ENCODE data around the gene GOLT1A.

DNA sequence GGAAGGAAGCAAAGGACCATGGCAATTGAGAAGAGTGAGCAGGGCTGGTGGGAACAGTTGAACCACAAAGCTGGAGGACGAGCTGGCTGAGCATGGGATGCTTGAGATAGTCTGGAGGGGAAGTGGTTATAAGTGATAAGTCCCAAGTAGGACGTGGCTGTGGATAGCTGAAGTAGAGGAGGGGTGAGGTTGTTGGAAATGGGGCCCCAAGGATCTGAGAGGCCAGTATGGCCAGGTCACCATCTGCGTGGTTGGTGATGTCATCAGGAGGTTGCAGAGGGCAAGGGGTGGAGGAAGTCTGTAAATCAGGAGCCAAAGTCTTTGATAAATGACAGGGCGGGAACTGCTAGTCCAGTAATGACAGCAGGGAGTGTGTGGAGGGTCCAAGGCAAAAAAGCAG is 36.7 kb downstream of the GOLT1A start:
- TF ChIP-seq, protein P1, sequence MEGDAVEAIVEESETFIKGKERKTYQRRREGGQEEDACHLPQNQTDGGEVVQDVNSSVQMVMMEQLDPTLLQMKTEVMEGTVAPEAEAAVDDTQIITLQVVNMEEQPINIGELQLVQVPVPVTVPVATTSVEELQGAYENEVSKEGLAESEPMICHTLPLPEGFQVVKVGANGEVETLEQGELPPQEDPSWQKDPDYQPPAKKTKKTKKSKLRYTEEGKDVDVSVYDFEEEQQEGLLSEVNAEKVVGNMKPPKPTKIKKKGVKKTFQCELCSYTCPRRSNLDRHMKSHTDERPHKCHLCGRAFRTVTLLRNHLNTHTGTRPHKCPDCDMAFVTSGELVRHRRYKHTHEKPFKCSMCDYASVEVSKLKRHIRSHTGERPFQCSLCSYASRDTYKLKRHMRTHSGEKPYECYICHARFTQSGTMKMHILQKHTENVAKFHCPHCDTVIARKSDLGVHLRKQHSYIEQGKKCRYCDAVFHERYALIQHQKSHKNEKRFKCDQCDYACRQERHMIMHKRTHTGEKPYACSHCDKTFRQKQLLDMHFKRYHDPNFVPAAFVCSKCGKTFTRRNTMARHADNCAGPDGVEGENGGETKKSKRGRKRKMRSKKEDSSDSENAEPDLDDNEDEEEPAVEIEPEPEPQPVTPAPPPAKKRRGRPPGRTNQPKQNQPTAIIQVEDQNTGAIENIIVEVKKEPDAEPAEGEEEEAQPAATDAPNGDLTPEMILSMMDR (conservative IDR thresholded peaks at IDR 0.05 in 1 of 2, IDR thresholded peaks at IDR 0.05 in 1 of 2; ENCODE audit: low read depth in 1 of 2, low read length in 2 of 2): no peak
- no peak for TF ChIP-seq EZH2 (IDR thresholded peaks at IDR 0.05; ENCODE audit: low read length, missing control alignments)
